Epithelial cell of prostate (primary cell): ENCODE measurements around the gene THSD4.

Source experiments
- DNase-seq: peaks from one replicate; pipeline ENCODE4 v3.0.0-alpha.2; 2011; ENCODE audit warnings: low read depth, low spot score
- H3K27ac ChIP-seq: fragments of 450-650 bp; 2 replicates; pipeline ENCODE4 v1.5.1; 2017; ENCODE audit warnings: mild to moderate bottlenecking

The THSD4 gene

GRCh38 chr15:71275566-71276335 lies 160.5 kb downstream of the THSD4 start:
- H3K27ac ChIP-seq = peak overlapping the region; percentile 97
- DNase-seq = no peak

GRCh38 chr15:71276336-71276665 lies 161.0 kb downstream of the THSD4 start:
- no peak for DNase-seq
- peak overlapping the region; percentile 97 for H3K27ac ChIP-seq

GRCh38 chr15:71278989-71279756 lies 163.9 kb downstream of the THSD4 start:
- peak overlapping the region; percentile 97 for H3K27ac ChIP-seq
- DNase-seq = peak; percentile 92

GRCh38 chr15:71279757-71280141 lies 164.5 kb downstream of the THSD4 start:
- no peak for DNase-seq
- peak overlapping the region; percentile 97 for H3K27ac ChIP-seq

GRCh38 chr15:71280206-71280605 lies 164.9 kb downstream of the THSD4 start:
- DNase-seq = no peak
- H3K27ac ChIP-seq = peak overlapping the region; percentile 97

GRCh38 chr15:71281256-71281655 lies 166.0 kb downstream of the THSD4 start:
- DNase-seq = no peak
- H3K27ac ChIP-seq = peak overlapping the region; percentile 97

GRCh38 chr15:71282076-71282475 lies 166.8 kb downstream of the THSD4 start:
- no peak for DNase-seq
- H3K27ac ChIP-seq = no peak overlapping the region

- no peak for DNase-seq
- H3K27ac ChIP-seq = peak overlapping the region; percentile 69
These were observed 173.2 kb downstream of the THSD4 start for GRCh38 chr15:71288348-71288955.

- no peak for DNase-seq
- H3K27ac ChIP-seq = peak overlapping the region; percentile 69
These were observed 174.7 kb downstream of the THSD4 start for GRCh38 chr15:71290002-71290401.

GRCh38 chr15:71290881-71291635 lies 175.8 kb downstream of the THSD4 start:
- no peak for DNase-seq
- peak overlapping the region; percentile 1 for H3K27ac ChIP-seq

- H3K27ac ChIP-seq = peak overlapping the region; percentile 1
- DNase-seq = no peak
These were observed 176.5 kb downstream of the THSD4 start for GRCh38 chr15:71291723-71292122.

- peak overlapping the region; percentile 100 for H3K27ac ChIP-seq
- DNase-seq = no peak
These were observed 178.5 kb downstream of the THSD4 start for GRCh38 chr15:71293723-71294122.

- H3K27ac ChIP-seq = peak overlapping the region; percentile 100
These were observed 179.1 kb downstream of the THSD4 start for GRCh38 chr15:71294251-71294910.

GRCh38 chr15:71294911-71295602 lies 179.8 kb downstream of the THSD4 start:
- DNase-seq = peak; percentile 99
- peak overlapping the region; percentile 100 for H3K27ac ChIP-seq

More at GRCh38 chr15:71294251-71294910, 179.1 kb downstream of the THSD4 start:
- peak; percentile 27 for DNase-seq

- DNase-seq = peak; percentile 87
- H3K27ac ChIP-seq = peak overlapping the region; percentile 100
These were observed 180.5 kb downstream of the THSD4 start for GRCh38 chr15:71295603-71296314.

GRCh38 chr15:71296315-71296679 lies 181.0 kb downstream of the THSD4 start:
- DNase-seq = peak; percentile 64
- H3K27ac ChIP-seq = peak overlapping the region; percentile 100

GRCh38 chr15:71301958-71302621 lies 186.8 kb downstream of the THSD4 start:
- no peak overlapping the region for H3K27ac ChIP-seq
- no peak for DNase-seq

- no peak for DNase-seq
- no peak overlapping the region for H3K27ac ChIP-seq
These were observed 187.7 kb downstream of the THSD4 start for GRCh38 chr15:71302861-71303410.
